Tibial nerve (tissue), 4 donors: ENCODE results near the gene TAS2R60. TPM values are rescaled to one million over a fixed set of nuclear protein-coding genes. Genes with fewer than 3 reads are reported as not detected.
"Not testable (repeated sequence)": the region's sequence is repeated elsewhere in the genome, so short reads cannot be mapped to it uniquely, and the experiment has no call there.

Source experiments
- DNase-seq, 2 donors: peaks; one replicate each; pipeline ENCODE4 v3.0.0-alpha.2; 2019; ENCODE audit warnings: low spot score in 2 of 2
- H3K27ac ChIP-seq, 4 donors: fragments of 200-600 bp; sonication (generic) in 3 of 4; one replicate each; pipeline ENCODE4 v1.5.1; 2017 to 2019; ENCODE audit warnings: mild to moderate bottlenecking in 1 of 4
- H3K27me3 ChIP-seq, 2 donors: fragments of 200-600 bp; sonication (generic) in 1 of 2; one replicate each; pipeline versions ENCODE4 v1.5.1 to v1.6.0; 2017 to 2019
- H3K36me3 ChIP-seq, 3 donors: fragments of 200-600 bp; sonication (generic); one replicate each; pipeline ENCODE4 v1.5.1; 2018 to 2019
- H3K4me1 ChIP-seq, 4 donors: fragments of 200-600 bp; sonication (generic) in 3 of 4; one replicate each; pipeline ENCODE4 v1.5.1; 2017 to 2019
- H3K4me3 ChIP-seq, 4 donors: fragments of 200-600 bp; sonication (generic) in 3 of 4; one replicate each; pipeline ENCODE4 v1.5.1; 2017 to 2019; ENCODE audit warnings: mild to moderate bottlenecking in 1 of 4, moderate library complexity in 1 of 4
- H3K9me3 ChIP-seq, 4 donors: fragments of 200-600 bp; sonication (generic) in 3 of 4; one replicate each; pipeline ENCODE4 v1.5.1; 2017 to 2019
- EP300 ChIP-seq, 2 donors: sonication (generic); formaldehyde crosslinking; IDR thresholded peaks; one replicate each; pipeline ENCODE4 v1.6.1; 2017; ENCODE audit warnings: antibody characterized with exemption in 2 of 2, mild to moderate bottlenecking in 1 of 2
- POLR2A ChIP-seq, 2 donors: fragments of 450-650 bp; IDR thresholded peaks; one replicate each; pipeline ENCODE4 v1.6.1; 2017; ENCODE audit warnings: antibody characterized with exemption in 2 of 2, mild to moderate bottlenecking in 2 of 2, moderate library complexity in 2 of 2
- WGBS, 2 donors: methylation state at CpG; one replicate each; pipeline ENCODE4 v1.1.5; 2018; 5-methylcytosine and 5-hydroxymethylcytosine counted together
- total RNA-seq, 4 donors: library from RNA; depleted of rRNA; stranded (reverse); fragments of >200 nt; gene quantifications; one replicate each; pipeline ENCODE4 v1.1.0, GENCODE V29; 2016
- TF ChIP-seq, protein P1 (sequence below), 5 experiments: fragments of 200-600 bp in 3 of 5; fragments of 450-650 bp in 2 of 5; sonication (generic) in 3 of 5; IDR thresholded peaks; one replicate each; pipeline ENCODE4 v1.5.1; 2016 to 2019; ENCODE audit warnings: antibody characterized with exemption in 5 of 5, mild to moderate bottlenecking in 3 of 5, moderate library complexity in 2 of 5

The TAS2R60 gene
- total RNA-seq, 4 donors from 2014 or later: not detected

DNA sequence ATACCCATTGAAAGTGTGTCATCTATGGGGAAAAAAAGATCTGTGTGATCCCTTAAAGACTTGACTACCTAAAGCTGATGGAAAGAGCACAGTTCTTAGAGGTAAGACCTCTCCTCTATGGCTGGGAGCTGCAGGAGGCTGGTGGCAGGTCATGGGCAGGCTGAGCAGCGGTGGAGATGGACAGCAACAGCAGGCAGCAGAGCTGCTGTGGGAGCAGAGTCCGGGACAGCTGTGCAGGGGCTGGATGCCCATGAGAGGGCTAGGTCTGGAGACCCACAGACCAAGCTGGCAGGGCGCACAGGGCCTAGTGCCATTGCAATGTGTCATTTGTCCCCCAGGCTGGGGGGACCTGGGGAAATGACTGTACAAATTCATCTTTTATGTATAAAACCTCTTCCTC lies 21.2 kb upstream of the TAS2R60 start:
- H3K4me1 ChIP-seq: no peaks in the 10 kb centered on the region
- no peak for DNase-seq
- TF ChIP-seq EP300 (IDR thresholded peaks at IDR 0.05) (no peak), POLR2A (IDR thresholded peaks at IDR 0.05) (no peak)
- TF ChIP-seq, protein P1, sequence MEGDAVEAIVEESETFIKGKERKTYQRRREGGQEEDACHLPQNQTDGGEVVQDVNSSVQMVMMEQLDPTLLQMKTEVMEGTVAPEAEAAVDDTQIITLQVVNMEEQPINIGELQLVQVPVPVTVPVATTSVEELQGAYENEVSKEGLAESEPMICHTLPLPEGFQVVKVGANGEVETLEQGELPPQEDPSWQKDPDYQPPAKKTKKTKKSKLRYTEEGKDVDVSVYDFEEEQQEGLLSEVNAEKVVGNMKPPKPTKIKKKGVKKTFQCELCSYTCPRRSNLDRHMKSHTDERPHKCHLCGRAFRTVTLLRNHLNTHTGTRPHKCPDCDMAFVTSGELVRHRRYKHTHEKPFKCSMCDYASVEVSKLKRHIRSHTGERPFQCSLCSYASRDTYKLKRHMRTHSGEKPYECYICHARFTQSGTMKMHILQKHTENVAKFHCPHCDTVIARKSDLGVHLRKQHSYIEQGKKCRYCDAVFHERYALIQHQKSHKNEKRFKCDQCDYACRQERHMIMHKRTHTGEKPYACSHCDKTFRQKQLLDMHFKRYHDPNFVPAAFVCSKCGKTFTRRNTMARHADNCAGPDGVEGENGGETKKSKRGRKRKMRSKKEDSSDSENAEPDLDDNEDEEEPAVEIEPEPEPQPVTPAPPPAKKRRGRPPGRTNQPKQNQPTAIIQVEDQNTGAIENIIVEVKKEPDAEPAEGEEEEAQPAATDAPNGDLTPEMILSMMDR (IDR thresholded peaks at IDR 0.05): no peak
- H3K27me3 ChIP-seq: no peaks in the 10 kb centered on the region
- WGBS, 2 donors: 86 to 90% methylated on average over 3 of the region's 3 CpGs
- no peak overlapping the region for H3K27ac ChIP-seq
- H3K36me3 ChIP-seq: no peaks in the 10 kb centered on the region
- no peaks in the 10 kb centered on the region for H3K9me3 ChIP-seq
- H3K4me3 ChIP-seq: no peak overlapping the region

- H3K27ac ChIP-seq, H3K9me3 ChIP-seq, H3K4me1 ChIP-seq, DNase-seq, H3K36me3 ChIP-seq, H3K4me3 ChIP-seq, H3K27me3 ChIP-seq: not testable (repeated sequence)
- 92 to 98% methylated on average over 13 to 32 of the region's 34 CpGs for WGBS, 2 donors
These were observed 18.8 kb upstream of the TAS2R60 start for GRCh38 chr7:143424476-143424875.

GRCh38 chr7:143426479-143427142 lies 16.6 kb upstream of the TAS2R60 start:
- TF ChIP-seq, protein P1 (IDR thresholded peaks at IDR 0.05): no peak
- no peak for TF ChIP-seq POLR2A (IDR thresholded peaks at IDR 0.05)
- TF ChIP-seq EP300 (IDR thresholded peaks at IDR 0.05): no peak
- Histone ChIP-seq H3K9me3 (no peaks in the 10 kb centered on the region), H3K4me3 (no peak overlapping the region), H3K4me1 (no peaks in the 10 kb centered on the region), H3K27ac (no peak overlapping the region), H3K27me3 (no peaks in the 10 kb centered on the region), H3K36me3 (no peaks in the 10 kb centered on the region)
- 92 to 93% methylated on average over 2 of the region's 2 CpGs for WGBS, 2 donors
- no peak for DNase-seq

DNA sequence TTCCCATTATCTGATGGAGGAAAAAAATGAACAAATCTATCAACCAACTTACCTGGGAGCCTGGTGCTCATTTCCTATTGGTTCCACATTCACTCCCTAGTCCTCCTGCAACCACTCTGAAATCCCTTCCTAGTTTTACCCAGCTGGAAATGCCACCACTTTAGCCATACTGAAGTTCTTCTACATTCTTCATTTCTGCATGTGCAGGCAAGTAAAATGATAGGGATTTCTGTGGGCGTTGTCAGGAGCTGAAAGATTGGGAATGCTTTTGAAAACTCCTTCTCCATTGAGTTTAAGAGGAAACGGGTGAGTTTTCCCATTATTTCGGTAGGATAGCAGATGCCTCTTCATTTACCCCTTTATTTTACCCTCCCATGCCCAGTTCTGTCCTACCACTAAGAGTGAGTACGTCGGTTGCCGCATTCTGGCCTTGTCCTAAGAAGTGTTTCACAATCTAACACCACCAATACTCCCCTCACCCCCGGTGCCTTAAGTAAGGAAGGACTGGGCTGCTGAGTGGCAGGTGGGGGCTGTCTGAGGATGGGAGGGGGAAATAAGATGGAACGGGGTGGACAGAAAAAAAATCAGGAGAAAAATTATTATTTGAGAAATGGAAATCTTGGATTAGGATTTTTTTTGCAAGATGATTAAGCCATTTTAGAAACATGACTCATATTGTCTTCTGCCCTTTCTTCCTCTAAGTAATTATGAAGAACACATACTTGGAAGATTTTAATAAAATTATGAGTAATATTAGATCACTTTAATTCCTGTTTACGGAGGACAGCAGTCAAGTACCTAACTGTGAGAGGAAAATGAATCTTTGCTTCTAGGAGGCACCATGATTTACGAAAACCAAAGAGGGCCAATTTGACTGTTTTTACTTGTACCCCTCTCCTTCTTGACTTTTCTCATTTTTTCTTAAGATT lies 13.2 kb upstream of the TAS2R60 start:
- H3K4me1 ChIP-seq: no peaks in the 10 kb centered on the region
- H3K4me3 ChIP-seq: no peak overlapping the region
- no peaks in the 10 kb centered on the region for H3K27me3 ChIP-seq
- H3K9me3 ChIP-seq: no peaks in the 10 kb centered on the region
- no peak for DNase-seq
- 77 to 83% methylated on average over 10 of the region's 10 CpGs for WGBS, 2 donors
- H3K36me3 ChIP-seq: no peaks in the 10 kb centered on the region
- TF ChIP-seq, protein P1 (IDR thresholded peaks at IDR 0.05): no peak
- TF ChIP-seq POLR2A (IDR thresholded peaks at IDR 0.05): no peak
- TF ChIP-seq EP300 (IDR thresholded peaks at IDR 0.05): no peak
- H3K27ac ChIP-seq: no peak overlapping the region

DNA sequence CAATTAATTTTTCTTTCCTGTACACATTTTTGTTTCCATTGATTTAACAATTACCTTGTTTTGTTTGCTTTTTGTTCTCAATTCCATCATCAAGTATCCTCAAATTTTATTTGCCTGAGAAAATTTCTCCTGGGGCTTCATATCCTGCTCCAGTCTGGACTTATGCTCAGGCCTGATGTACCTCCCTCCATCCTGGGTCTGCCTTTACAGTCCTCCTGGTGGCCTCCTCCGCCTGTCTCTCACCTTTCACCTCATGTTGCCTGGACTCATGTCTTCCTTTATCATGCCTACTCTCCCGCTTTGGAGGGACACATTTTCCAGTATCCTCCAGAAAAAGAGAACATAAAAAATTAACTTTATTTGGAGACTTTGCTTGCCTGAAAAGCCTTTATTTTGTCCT lies 12.1 kb upstream of the TAS2R60 start:
- Histone ChIP-seq H3K4me3 (no peak overlapping the region), H3K4me1 (no peaks in the 10 kb centered on the region), H3K27me3 (no peaks in the 10 kb centered on the region), H3K9me3 (no peaks in the 10 kb centered on the region), H3K36me3 (no peaks in the 10 kb centered on the region), H3K27ac (no peak overlapping the region)
- DNase-seq: no peak
- WGBS, 2 donors: 61 to 98% methylated on average over 2 of the region's 2 CpGs
- no peak for TF ChIP-seq POLR2A (IDR thresholded peaks at IDR 0.05)
- TF ChIP-seq, protein P1 (IDR thresholded peaks at IDR 0.05): no peak
- TF ChIP-seq EP300 (IDR thresholded peaks at IDR 0.05): no peak
